Heart right ventricle (tissue), 16 donors: Measurements from ENCODE around the gene HEPN1. TPM values are rescaled to one million over a fixed set of nuclear protein-coding genes. Genes with fewer than 3 reads are reported as not detected.
A peak's percentile ranks its signal among the peaks of the same experiment; 100 is the strongest.

Experiments
- ATAC-seq, 8 donors: fragments of 200-7000 bp; cut with Tn5 transposase; one replicate each; pipeline ENCODE4 v1.9.1; 2020; ENCODE audit warnings: mild to moderate bottlenecking in 8 of 8, moderate library complexity in 8 of 8, moderate number of reproducible peaks in 1 of 8
- DNase-seq, 2 donors: peaks; one replicate each; pipeline ENCODE4 v3.0.0-alpha.2; 2020
- H3K27ac ChIP-seq, 10 donors: fragments of 200-600 bp; sonication (generic) in 2 of 10; one replicate each; pipeline versions ENCODE4 v1.5.0 to v1.8.0; 2020 to 2022; ENCODE audit warnings: mild to moderate bottlenecking in 3 of 10
- H3K27me3 ChIP-seq, 7 donors: fragments of 200-600 bp; one replicate each; pipeline ENCODE4 v1.8.0; 2021 to 2022; ENCODE audit warnings: mild to moderate bottlenecking in 2 of 7
- H3K36me3 ChIP-seq, 9 donors: fragments of 200-600 bp; sonication (generic) in 1 of 9; one replicate each; pipeline versions ENCODE4 v1.5.0 to v1.8.0; 2020 to 2022; ENCODE audit warnings: mild to moderate bottlenecking in 2 of 9
- H3K4me1 ChIP-seq, 9 donors: fragments of 200-600 bp; sonication (generic) in 1 of 9; one replicate each; pipeline versions ENCODE4 v1.5.0 to v1.8.0; 2020 to 2022; ENCODE audit warnings: mild to moderate bottlenecking in 4 of 9
- H3K4me3 ChIP-seq, 10 donors: fragments of 200-600 bp; sonication (generic) in 2 of 10; one replicate each; pipeline versions ENCODE4 v1.5.0 to v1.8.0; 2020 to 2022; ENCODE audit warnings: mild to moderate bottlenecking in 7 of 10, moderate library complexity in 2 of 10
- H3K9me3 ChIP-seq, 11 donors: fragments of 200-600 bp in 10 of 11; sonication (generic) in 2 of 11; one replicate each; pipeline versions ENCODE4 v1.5.0 to v1.8.0; 2013 to 2022; ENCODE audit warnings: mild to moderate bottlenecking in 2 of 11, control low read depth in 1 of 11, moderate library complexity in 1 of 11
- WGBS, 2 donors: extraction: QIAGEN DNeasy Blood & Tissue Kit; methylation state at CpG; one replicate each; pipeline ENCODE4 v1.1.7; 2013; ENCODE audit warnings: inconsistent platforms in 1 of 2; 5-methylcytosine and 5-hydroxymethylcytosine counted together
- intact Hi-C, 10 donors: fragments of 100-400 bp; cut with DNase I; formaldehyde crosslinking; loops; one replicate each; pipeline versions ENCODE4 v1.11.1 to v1.14.2; 2022
- long read RNA-seq, 3 donors: library from polyadenylated mRNA; unstranded; transcript quantifications; one replicate each; pipeline ENCODE4 v2.0.0, GENCODE V29; 2020 to 2021
- polyA plus RNA-seq, 2 donors: library from polyadenylated mRNA; stranded (reverse); fragments of 200-250 nt; gene quantifications; one replicate each; pipeline ENCODE4 v1.2.3, GENCODE V29; 2013
- total RNA-seq, 10 donors: library from RNA; stranded (reverse); fragmentation: NEBNext Ultra II Directional in 3 of 10; extraction: Animal tissue kit (Norgen Biotek cat#: 25700) in 3 of 10; gene quantifications; one replicate each; pipeline versions ENCODE4 v1.2.1 to v1.2.4, GENCODE V29; 2021 to 2023
- TF ChIP-seq, protein P1 (sequence below), 9 donors: fragments of 200-600 bp; sonication (generic) in 2 of 9; IDR thresholded peaks; one replicate each; pipeline versions ENCODE4 v1.5.0 to v1.8.0; 2021 to 2022; ENCODE audit warnings: antibody characterized with exemption in 9 of 9, mild to moderate bottlenecking in 5 of 9, moderate library complexity in 1 of 9
- donor health status: Arrhythmogenic right ventricular cardiomyopathy.
- donor health status: ischemic (EF 13 %, LVEDD 7.1; RV severe dilation, severe dysfunction).
- donor health status: healthy with polysubstance abuse.
- donor health status: DM: no; HTN: yes; CAD: no.
- donor health status: DM: no; HTN: no; CAD: no.
- donor health status: ischemic (EF 25% LVEDD 6.9; RV normal size, moderate dysfunction).
- donor health status: ischemic (EF 25% LVEDD 5.7; RV mildly dilated, moderate dysfunction).
- donor health status: healthy.
- donor health status: DM: yes; HTN: yes; CAD: no.
- donor health status: Ischemic cardiomyopathy.
- donor health status: ischemic (EF 35%, LVEDD 5.7; RV mildly dilated, moderate dysfunction).
- donor health status: nonischemic (EF 11% LVEDD 7.7; RV severe dilation, severe dysfunction).
- donor health status: DM: yes; HTN: yes; CAD: no.
- donor health status: PGD.
- donor health status: ischemic (EF 29% LVEDD 5.4; RV normal size, mild dysfunction).
- donor health status: nonischemic (EF 23%, LVEDD 6.1; RV moderate dilation, normal function).

The HEPN1 gene
- not detected for total RNA-seq
- polyA plus RNA-seq: under 1 TPM in 1 of 2 donors, not detected in 1; 0.03 TPM
- long read RNA-seq, donor 1, partial matches to known transcripts: 0 of 4 reads
- long read RNA-seq, donor 1, other reads (novel, unspliced or antisense): 2 of 4 reads
- long read RNA-seq, donor 2, partial matches to known transcripts: 0 of 1 reads
- long read RNA-seq, donor 2, other reads (novel, unspliced or antisense): 0 of 1 reads
- long read RNA-seq, donor 3, transcript HEPN1-201 (1 exons, 1,434 nt): major isoform, 5 of 5 reads
- long read RNA-seq, donor 3, partial matches to known transcripts: 0 of 5 reads
- long read RNA-seq, donor 3, other reads (novel, unspliced or antisense): 0 of 5 reads

DNA sequence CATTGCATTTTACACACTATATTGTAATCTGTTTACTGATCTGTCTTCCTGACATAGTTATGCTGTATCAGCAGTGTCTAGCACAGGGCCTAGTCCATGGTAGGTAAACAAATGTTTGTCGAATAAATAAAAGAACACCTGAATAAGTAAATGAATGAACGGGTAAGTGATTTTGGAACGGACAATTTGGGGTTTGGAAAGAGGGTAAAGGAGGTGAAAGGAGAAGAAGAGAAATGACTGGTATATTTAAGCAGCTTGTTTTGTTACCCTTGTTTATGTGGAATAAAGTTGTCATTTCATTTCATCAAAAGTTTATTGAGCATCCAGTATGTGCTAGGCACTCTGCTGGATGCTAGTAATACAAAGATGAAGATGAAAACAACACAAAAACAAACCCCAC lies at the start of gene HEPN1:
Gene HEPN1 (plus strand): TSS at position 301 of the 400 bp plus-strand sequence.
- WGBS, 2 donors: 96 to 99% methylated on average over 3 of the region's 3 CpGs
- intact Hi-C loops: loop anchor here in 1 of 10 donors (5.0 kb wide), 1 partner anchor 42 kb away; no protein-coding TSS in a partner anchor
- no peaks in the 10 kb centered on the region for H3K36me3 ChIP-seq
- H3K4me1 ChIP-seq: peaks cover 0 to 18% (median 12%) of the 10 kb centered on the region in 9 donors
- no peak within 1 kb of the TSS for H3K4me3 ChIP-seq
- H3K27ac ChIP-seq: peak within 1 kb of the TSS in 3 of 10 donors; percentile 82 to 89 (median 87)
- H3K27me3 ChIP-seq: peaks cover 0 to 12% (median 0%) of the 10 kb centered on the region in 7 donors
- no peaks in the 10 kb centered on the region for H3K9me3 ChIP-seq
- DNase-seq: no peak
- no peak for ATAC-seq
- TF ChIP-seq, protein P1, sequence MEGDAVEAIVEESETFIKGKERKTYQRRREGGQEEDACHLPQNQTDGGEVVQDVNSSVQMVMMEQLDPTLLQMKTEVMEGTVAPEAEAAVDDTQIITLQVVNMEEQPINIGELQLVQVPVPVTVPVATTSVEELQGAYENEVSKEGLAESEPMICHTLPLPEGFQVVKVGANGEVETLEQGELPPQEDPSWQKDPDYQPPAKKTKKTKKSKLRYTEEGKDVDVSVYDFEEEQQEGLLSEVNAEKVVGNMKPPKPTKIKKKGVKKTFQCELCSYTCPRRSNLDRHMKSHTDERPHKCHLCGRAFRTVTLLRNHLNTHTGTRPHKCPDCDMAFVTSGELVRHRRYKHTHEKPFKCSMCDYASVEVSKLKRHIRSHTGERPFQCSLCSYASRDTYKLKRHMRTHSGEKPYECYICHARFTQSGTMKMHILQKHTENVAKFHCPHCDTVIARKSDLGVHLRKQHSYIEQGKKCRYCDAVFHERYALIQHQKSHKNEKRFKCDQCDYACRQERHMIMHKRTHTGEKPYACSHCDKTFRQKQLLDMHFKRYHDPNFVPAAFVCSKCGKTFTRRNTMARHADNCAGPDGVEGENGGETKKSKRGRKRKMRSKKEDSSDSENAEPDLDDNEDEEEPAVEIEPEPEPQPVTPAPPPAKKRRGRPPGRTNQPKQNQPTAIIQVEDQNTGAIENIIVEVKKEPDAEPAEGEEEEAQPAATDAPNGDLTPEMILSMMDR (IDR thresholded peaks at IDR 0.05): no peak

DNA sequence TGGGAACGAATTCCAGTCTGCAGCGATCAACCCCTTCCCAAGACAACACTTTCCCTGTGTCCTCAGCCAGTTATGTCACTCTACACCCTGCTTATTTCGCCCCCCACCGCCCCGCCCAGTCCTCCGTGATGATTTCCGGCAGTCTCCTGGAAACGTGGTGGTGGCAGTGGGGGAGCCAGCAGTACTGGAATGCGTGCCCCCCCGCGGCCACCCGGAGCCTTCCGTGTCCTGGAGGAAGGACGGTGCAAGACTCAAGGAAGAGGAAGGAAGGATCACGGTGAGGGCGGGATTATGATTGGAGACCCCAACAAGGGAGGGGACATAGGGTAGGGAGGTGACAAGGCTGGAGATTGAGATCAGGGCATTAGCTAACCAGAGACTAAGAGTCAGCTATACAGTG lies 49.7 kb upstream of the HEPN1 start:
- DNase-seq (no peak), ATAC-seq (no peak)
- no peaks in the 10 kb centered on the region for H3K36me3 ChIP-seq
- 4% methylated on average over 16 of the region's 16 CpGs for WGBS, 2 donors
- H3K9me3 ChIP-seq: no peaks in the 10 kb centered on the region
- peaks cover 12 to 51% (median 33%) of the 10 kb centered on the region in 9 donors for H3K4me1 ChIP-seq
- intact Hi-C loops: loop anchor here in 1 of 10 donors (10.0 kb wide), 1 partner anchor 225 kb away; no protein-coding TSS in a partner anchor
- peaks cover 25 to 99% (median 97%) of the 10 kb centered on the region in 7 donors for H3K27me3 ChIP-seq
- TF ChIP-seq, protein P1 (IDR thresholded peaks at IDR 0.05): no peak
- H3K4me3 ChIP-seq: no peak overlapping the region
- H3K27ac ChIP-seq: no peak overlapping the region

DNA sequence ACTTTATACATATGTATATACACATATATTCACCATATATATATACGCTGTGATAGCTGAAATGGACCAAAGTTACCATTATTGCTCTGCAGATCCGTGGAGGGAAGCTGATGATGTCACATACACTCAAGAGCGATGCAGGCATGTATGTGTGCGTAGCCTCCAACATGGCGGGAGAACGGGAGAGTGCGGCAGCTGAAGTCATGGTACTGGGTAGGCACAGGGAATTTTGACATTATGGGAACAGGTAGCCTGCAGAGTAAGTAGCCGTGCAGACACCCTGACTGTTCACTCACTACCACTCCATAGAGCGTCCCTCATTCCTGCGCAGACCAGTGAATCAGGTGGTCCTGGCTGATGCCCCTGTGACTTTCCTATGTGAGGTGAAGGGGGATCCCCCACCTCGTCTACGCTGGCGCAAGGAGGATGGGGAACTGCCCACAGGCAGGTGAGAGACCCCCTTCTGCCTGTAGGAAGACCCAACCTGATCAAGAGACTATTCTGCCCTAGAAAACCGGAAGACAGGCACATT lies 49.1 kb upstream of the HEPN1 start:
- WGBS, 2 donors: 58 to 59% methylated on average over 14 of the region's 14 CpGs

DNA sequence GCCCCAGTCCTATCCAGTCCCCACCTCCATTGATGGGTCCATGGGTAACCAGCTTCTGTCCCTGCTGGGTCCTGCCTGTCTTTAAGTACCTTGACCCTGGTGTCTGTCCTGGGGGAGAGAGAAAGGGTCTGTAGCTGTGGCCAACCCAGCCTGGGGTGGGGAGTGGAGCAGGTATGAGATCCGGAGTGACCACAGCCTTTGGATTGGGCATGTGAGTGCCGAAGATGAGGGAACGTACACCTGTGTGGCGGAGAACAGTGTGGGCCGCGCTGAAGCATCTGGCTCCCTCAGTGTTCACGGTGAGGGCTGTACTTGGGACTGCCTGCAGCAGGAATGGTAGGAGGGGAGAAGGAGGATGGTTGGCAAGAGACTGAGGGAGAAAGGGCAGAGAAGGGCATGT lies 48.6 kb upstream of the HEPN1 start:
- Histone ChIP-seq H3K27ac (no peak overlapping the region), H3K27me3 (peaks cover 25 to 99% (median 86%) of the 10 kb centered on the region in 7 donors), H3K4me3 (no peak overlapping the region), H3K9me3 (no peaks in the 10 kb centered on the region), H3K4me1 (peaks cover 9 to 41% (median 24%) of the 10 kb centered on the region in 9 donors), H3K36me3 (no peaks in the 10 kb centered on the region)
- no peak for ATAC-seq
- 57 to 62% methylated on average over 7 of the region's 7 CpGs for WGBS, 2 donors
- DNase-seq: no peak
- intact Hi-C loops: loop anchor here in 2 of 10 donors (2.0 to 10.0 kb wide), 2 partner anchors 42 to 54 kb away; no protein-coding TSS in a partner anchor
- TF ChIP-seq, protein P1 (IDR thresholded peaks at IDR 0.05): no peak

More for the DNA sequence above, 49.1 kb upstream of the HEPN1 start:
- intact Hi-C loops: loop anchor here in 3 of 10 donors (2.0 to 10.0 kb wide), 3 partner anchors 43 to 225 kb away; no protein-coding TSS in a partner anchor
- TF ChIP-seq, protein P1 (IDR thresholded peaks at IDR 0.05): no peak
- Histone ChIP-seq H3K36me3 (no peaks in the 10 kb centered on the region), H3K4me3 (no peak overlapping the region), H3K4me1 (peaks cover 12 to 46% (median 29%) of the 10 kb centered on the region in 9 donors), H3K27ac (no peak overlapping the region), H3K9me3 (no peaks in the 10 kb centered on the region), H3K27me3 (peaks cover 25 to 99% (median 91%) of the 10 kb centered on the region in 7 donors)
- ATAC-seq (no peak), DNase-seq (no peak)
